ENCODE results near the gene MARCHF3.
"Not testable (repeated sequence)": the region's sequence is repeated elsewhere in the genome, so short reads cannot be mapped to it uniquely, and the experiment has no call there.

MARCHF3 gene

GRCh38 chr5:126890414-126890813 lies 139.9 kb downstream of the MARCHF3 start:
- not testable (repeated sequence) for H3K27ac ChIP-seq (ENCODE audit: insufficient read depth, low read length, poor library complexity, severe bottlenecking)

DNA sequence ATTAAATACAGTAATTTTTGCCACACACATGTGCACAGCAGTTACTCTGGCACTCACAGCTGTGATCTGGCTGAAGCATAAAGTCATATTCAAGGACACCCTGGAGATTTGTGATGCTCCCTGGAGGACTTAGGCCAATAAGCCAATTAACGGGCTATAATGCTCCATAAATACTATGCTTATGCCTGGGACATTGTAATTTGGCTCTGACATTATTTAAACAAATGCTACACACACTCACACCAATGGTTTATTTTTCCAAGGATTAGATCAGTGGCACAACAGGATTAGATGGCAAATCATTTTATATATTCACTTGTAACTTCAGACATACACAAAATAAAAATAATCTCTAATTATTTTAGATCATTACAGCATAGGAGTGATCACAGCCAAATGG lies 142.2 kb downstream of the MARCHF3 start:
- Histone ChIP-seq H3K27ac (ENCODE audit: insufficient read depth, low read length, poor library complexity, severe bottlenecking) (no peak overlapping the region), H3K4me3 (ENCODE audit: insufficient read depth, low read depth, low read length, poor library complexity, severe bottlenecking) (no peak overlapping the region), H3K36me3 (ENCODE audit: control insufficient read depth, insufficient read depth, low read length) (no peaks in the 10 kb centered on the region), H3K27me3 (replicated peaks; ENCODE audit: control insufficient read depth, insufficient read depth, low read length, poor library complexity, severe bottlenecking) (no peaks in the 10 kb centered on the region), H3K9me3 (ENCODE audit: control insufficient read depth, low read length) (no peaks in the 10 kb centered on the region), H3K4me1 (ENCODE audit: control insufficient read depth, insufficient read depth, low read length, poor library complexity, severe bottlenecking) (no peaks in the 10 kb centered on the region)
- no peak for DNase-seq

More at GRCh38 chr5:126890414-126890813, 139.9 kb downstream of the MARCHF3 start:
- not testable (repeated sequence) for H3K9me3 ChIP-seq (ENCODE audit: control insufficient read depth, low read length); H3K4me3 ChIP-seq (ENCODE audit: insufficient read depth, low read depth, low read length, poor library complexity, severe bottlenecking); H3K27me3 ChIP-seq (replicated peaks; ENCODE audit: control insufficient read depth, insufficient read depth, low read length, poor library complexity, severe bottlenecking); H3K4me1 ChIP-seq (ENCODE audit: control insufficient read depth, insufficient read depth, low read length, poor library complexity, severe bottlenecking); DNase-seq; H3K36me3 ChIP-seq (ENCODE audit: control insufficient read depth, insufficient read depth, low read length)

GRCh38 chr5:126884269-126884819 lies 146.0 kb downstream of the MARCHF3 start:
- Histone ChIP-seq H3K4me3 (ENCODE audit: insufficient read depth, low read depth, low read length, poor library complexity, severe bottlenecking) (no peak overlapping the region), H3K27me3 (replicated peaks; ENCODE audit: control insufficient read depth, insufficient read depth, low read length, poor library complexity, severe bottlenecking) (no peaks in the 10 kb centered on the region), H3K36me3 (ENCODE audit: control insufficient read depth, insufficient read depth, low read length) (no peaks in the 10 kb centered on the region), H3K4me1 (ENCODE audit: control insufficient read depth, insufficient read depth, low read length, poor library complexity, severe bottlenecking) (no peaks in the 10 kb centered on the region), H3K9me3 (ENCODE audit: control insufficient read depth, low read length) (no peaks in the 10 kb centered on the region), H3K27ac (ENCODE audit: insufficient read depth, low read length, poor library complexity, severe bottlenecking) (no peak overlapping the region)
- no peak for DNase-seq

DNA sequence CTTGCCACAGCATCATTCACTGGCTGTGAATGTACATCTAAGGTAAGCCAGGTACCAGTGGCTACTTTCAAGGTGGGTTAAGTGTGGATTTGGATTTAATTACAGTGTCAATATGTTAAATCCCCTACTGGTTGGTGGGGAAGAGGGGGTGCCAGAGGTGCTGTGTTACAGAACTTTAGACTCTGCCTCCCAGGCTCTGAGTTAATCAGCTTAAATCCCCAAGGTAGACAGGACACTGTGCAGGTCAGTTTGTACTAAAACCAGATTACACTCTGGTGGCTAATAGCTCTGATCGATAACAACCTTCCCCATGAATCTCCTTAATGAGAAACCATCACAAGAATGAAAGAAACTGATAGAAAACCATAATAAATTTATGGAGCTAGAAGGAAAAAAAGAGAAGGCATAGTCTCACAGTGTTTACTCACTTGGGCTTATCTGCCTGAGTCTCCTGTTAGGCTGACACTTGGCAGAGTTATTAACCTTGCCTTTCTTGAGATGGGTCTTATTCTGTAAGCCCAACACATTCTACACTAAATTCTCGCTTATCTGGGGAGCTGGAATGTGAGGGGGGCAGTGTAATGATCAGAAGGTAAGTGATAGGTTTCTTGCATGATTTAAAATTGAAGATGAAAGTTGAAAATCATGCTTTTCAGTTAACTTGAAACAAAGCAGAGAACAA lies 146.7 kb downstream of the MARCHF3 start:
- DNase-seq = no peak
- no peaks in the 10 kb centered on the region for H3K9me3 ChIP-seq (ENCODE audit: control insufficient read depth, low read length)
- no peak overlapping the region for H3K4me3 ChIP-seq (ENCODE audit: insufficient read depth, low read depth, low read length, poor library complexity, severe bottlenecking)
- H3K4me1 ChIP-seq (ENCODE audit: control insufficient read depth, insufficient read depth, low read length, poor library complexity, severe bottlenecking) = no peaks in the 10 kb centered on the region
- no peaks in the 10 kb centered on the region for H3K27me3 ChIP-seq (replicated peaks; ENCODE audit: control insufficient read depth, insufficient read depth, low read length, poor library complexity, severe bottlenecking)
- no peak overlapping the region for H3K27ac ChIP-seq (ENCODE audit: insufficient read depth, low read length, poor library complexity, severe bottlenecking)
- H3K36me3 ChIP-seq (ENCODE audit: control insufficient read depth, insufficient read depth, low read length) = no peaks in the 10 kb centered on the region

- no peaks in the 10 kb centered on the region for H3K4me1 ChIP-seq (ENCODE audit: control insufficient read depth, insufficient read depth, low read length, poor library complexity, severe bottlenecking)
- H3K36me3 ChIP-seq (ENCODE audit: control insufficient read depth, insufficient read depth, low read length) = no peaks in the 10 kb centered on the region
- DNase-seq = no peak
- no peak overlapping the region for H3K4me3 ChIP-seq (ENCODE audit: insufficient read depth, low read depth, low read length, poor library complexity, severe bottlenecking)
- H3K27me3 ChIP-seq (replicated peaks; ENCODE audit: control insufficient read depth, insufficient read depth, low read length, poor library complexity, severe bottlenecking) = no peaks in the 10 kb centered on the region
- no peak overlapping the region for H3K27ac ChIP-seq (ENCODE audit: insufficient read depth, low read length, poor library complexity, severe bottlenecking)
- H3K9me3 ChIP-seq (ENCODE audit: control insufficient read depth, low read length) = no peaks in the 10 kb centered on the region
Measured at GRCh38 chr5:126881821-126882600, 148.3 kb downstream of the MARCHF3 start.

GRCh38 chr5:126878634-126879033 lies 151.7 kb downstream of the MARCHF3 start:
- Histone ChIP-seq H3K27ac (ENCODE audit: insufficient read depth, low read length, poor library complexity, severe bottlenecking) (no peak overlapping the region), H3K4me1 (ENCODE audit: control insufficient read depth, insufficient read depth, low read length, poor library complexity, severe bottlenecking) (no peaks in the 10 kb centered on the region), H3K36me3 (ENCODE audit: control insufficient read depth, insufficient read depth, low read length) (no peaks in the 10 kb centered on the region), H3K9me3 (ENCODE audit: control insufficient read depth, low read length) (no peaks in the 10 kb centered on the region), H3K27me3 (replicated peaks; ENCODE audit: control insufficient read depth, insufficient read depth, low read length, poor library complexity, severe bottlenecking) (no peaks in the 10 kb centered on the region), H3K4me3 (ENCODE audit: insufficient read depth, low read depth, low read length, poor library complexity, severe bottlenecking) (no peak overlapping the region)
- DNase-seq = no peak

DNA sequence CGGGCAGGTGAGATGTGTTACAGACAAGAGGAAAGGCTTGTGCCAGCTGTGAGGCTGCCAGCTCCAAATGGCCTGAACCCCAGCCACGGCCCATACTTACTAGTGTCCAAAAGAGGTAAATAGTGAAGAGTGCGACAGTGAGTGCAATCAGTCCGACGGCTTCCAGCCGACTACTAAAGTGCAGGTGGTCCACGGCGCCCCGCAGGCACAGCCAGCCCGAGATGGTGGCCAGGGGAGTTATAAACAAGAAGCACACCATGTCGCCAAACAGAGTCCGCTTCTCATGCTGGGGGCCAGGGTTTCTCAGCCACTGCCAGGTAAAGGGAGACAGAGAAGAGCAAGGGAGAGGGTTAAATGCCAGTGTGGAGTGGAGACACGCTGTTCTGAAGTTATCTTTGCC lies 152.3 kb downstream of the MARCHF3 start:
- H3K36me3 ChIP-seq (ENCODE audit: control insufficient read depth, insufficient read depth, low read length) = no peaks in the 10 kb centered on the region
- H3K27ac ChIP-seq (ENCODE audit: insufficient read depth, low read length, poor library complexity, severe bottlenecking) = no peak overlapping the region
- no peak for DNase-seq
- H3K27me3 ChIP-seq (replicated peaks; ENCODE audit: control insufficient read depth, insufficient read depth, low read length, poor library complexity, severe bottlenecking) = no peaks in the 10 kb centered on the region
- no peaks in the 10 kb centered on the region for H3K9me3 ChIP-seq (ENCODE audit: control insufficient read depth, low read length)
- no peak overlapping the region for H3K4me3 ChIP-seq (ENCODE audit: insufficient read depth, low read depth, low read length, poor library complexity, severe bottlenecking)
- no peaks in the 10 kb centered on the region for H3K4me1 ChIP-seq (ENCODE audit: control insufficient read depth, insufficient read depth, low read length, poor library complexity, severe bottlenecking)

DNA sequence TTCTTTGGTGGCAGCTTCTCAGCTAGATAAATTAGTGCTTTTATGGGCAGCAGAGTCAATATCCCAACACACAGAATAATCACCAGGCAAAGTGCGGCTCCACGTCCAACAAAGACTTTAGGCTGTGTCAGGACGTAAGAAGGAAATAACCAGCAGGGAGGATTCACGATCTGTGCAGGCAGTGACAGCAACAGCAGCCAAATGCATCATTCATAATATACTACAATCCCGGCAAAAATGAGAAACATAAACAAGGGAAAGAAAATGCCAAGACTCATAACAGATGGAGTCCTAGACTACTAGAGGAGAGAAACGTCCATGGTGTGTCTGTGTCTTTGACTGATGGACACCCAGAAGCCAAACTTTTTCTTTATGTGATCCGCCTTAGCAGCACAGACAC lies 152.8 kb downstream of the MARCHF3 start:
- Histone ChIP-seq H3K27ac (ENCODE audit: insufficient read depth, low read length, poor library complexity, severe bottlenecking) (no peak overlapping the region), H3K9me3 (ENCODE audit: control insufficient read depth, low read length) (no peaks in the 10 kb centered on the region), H3K4me1 (ENCODE audit: control insufficient read depth, insufficient read depth, low read length, poor library complexity, severe bottlenecking) (no peaks in the 10 kb centered on the region), H3K36me3 (ENCODE audit: control insufficient read depth, insufficient read depth, low read length) (no peaks in the 10 kb centered on the region), H3K27me3 (replicated peaks; ENCODE audit: control insufficient read depth, insufficient read depth, low read length, poor library complexity, severe bottlenecking) (no peaks in the 10 kb centered on the region), H3K4me3 (ENCODE audit: insufficient read depth, low read depth, low read length, poor library complexity, severe bottlenecking) (no peak overlapping the region)
- no peak for DNase-seq

DNA sequence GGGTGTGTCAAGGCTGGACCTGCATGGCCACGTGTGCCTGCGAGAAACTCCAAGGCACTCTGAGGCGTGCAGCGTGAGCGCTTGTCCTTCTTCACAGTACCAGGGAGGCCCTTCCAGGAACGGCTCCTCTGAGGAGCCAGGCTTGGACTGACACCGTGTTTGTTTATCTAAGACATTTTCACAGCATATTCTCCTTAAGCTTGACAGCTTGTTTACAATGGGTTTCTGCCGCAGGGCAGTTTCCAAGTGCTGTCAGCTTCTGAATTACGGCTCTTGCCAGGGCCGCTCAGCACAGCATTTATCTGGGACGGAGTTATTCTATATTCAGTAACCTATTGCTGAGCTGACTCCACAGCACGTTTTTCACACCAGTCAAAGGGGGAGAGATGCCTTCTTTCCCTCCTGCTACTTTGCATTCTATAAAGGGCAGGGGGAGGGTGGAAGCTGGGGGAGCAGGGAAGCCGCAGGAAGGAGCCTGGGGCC lies 155.0 kb downstream of the MARCHF3 start:
- no peak overlapping the region for H3K4me3 ChIP-seq (ENCODE audit: insufficient read depth, low read depth, low read length, poor library complexity, severe bottlenecking)
- H3K4me1 ChIP-seq (ENCODE audit: control insufficient read depth, insufficient read depth, low read length, poor library complexity, severe bottlenecking) = no peaks in the 10 kb centered on the region
- no peaks in the 10 kb centered on the region for H3K27me3 ChIP-seq (replicated peaks; ENCODE audit: control insufficient read depth, insufficient read depth, low read length, poor library complexity, severe bottlenecking)
- H3K27ac ChIP-seq (ENCODE audit: insufficient read depth, low read length, poor library complexity, severe bottlenecking) = no peak overlapping the region
- H3K36me3 ChIP-seq (ENCODE audit: control insufficient read depth, insufficient read depth, low read length) = no peaks in the 10 kb centered on the region
- no peaks in the 10 kb centered on the region for H3K9me3 ChIP-seq (ENCODE audit: control insufficient read depth, low read length)
- no peak for DNase-seq

Measured in effector memory CD4-positive, alpha-beta T cell (primary cell).